DND-41 (cell line): ENCODE measurements around the gene AJM1.

Source experiments
- ATAC-seq: fragments of 200-7000 bp; cut with Tn5 transposase; 3 replicates; pipeline ENCODE4 v1.9.1; 2021; ENCODE audit warnings: low read depth; ENCODE audit not compliant: insufficient read depth
- DNase-seq: peaks from one replicate; pipeline ENCODE4 v3.0.0-alpha.2; 2020
- H2AFZ ChIP-seq: 2 replicates; pipeline ENCODE4 v1.6.0; 2012; ENCODE audit warnings: low read depth, low read length
- H3K27ac ChIP-seq: 2 replicates; pipeline ENCODE4 v1.5.1; 2012; ENCODE audit warnings: low read length, inconsistent platforms
- H3K27me3 ChIP-seq: fragments of 200-600 bp; sonication (generic); 2 replicates; pipeline ENCODE4 v1.6.0; 2012; ENCODE audit warnings: low read length, mild to moderate bottlenecking, inconsistent platforms; ENCODE audit not compliant: insufficient read depth, poor library complexity
- H3K36me3 ChIP-seq: 2 replicates; pipeline ENCODE4 v1.5.1; 2012; ENCODE audit warnings: low read length, inconsistent platforms; ENCODE audit not compliant: insufficient read depth
- H3K4me1 ChIP-seq: 2 replicates; pipeline ENCODE4 v1.5.1; 2012; ENCODE audit warnings: mild to moderate bottlenecking, low read length; ENCODE audit not compliant: insufficient read depth
- H3K4me2 ChIP-seq: 2 replicates; pipeline ENCODE4 v1.6.0; 2012; ENCODE audit warnings: mild to moderate bottlenecking, moderate library complexity, low read length, inconsistent platforms; ENCODE audit not compliant: insufficient read depth
- H3K4me3 ChIP-seq, 2 experiments: fragments of 200-600 bp in 1 of 2; shearing (Covaris generic) in 1 of 2; 2 replicates each; pipeline ENCODE4 v1.5.1; 2012 to 2016; ENCODE audit warnings: inconsistent platforms in 2 of 2, low read length in 2 of 2, mild to moderate bottlenecking in 2 of 2, low read depth in 1 of 2, moderate library complexity in 1 of 2
- H3K79me2 ChIP-seq: 2 replicates; pipeline ENCODE4 v1.6.0; 2012; ENCODE audit warnings: low read length, inconsistent platforms; ENCODE audit not compliant: insufficient read depth
- H3K9ac ChIP-seq: 2 replicates; pipeline ENCODE4 v1.6.0; 2012; ENCODE audit warnings: low read depth, mild to moderate bottlenecking, inconsistent platforms, low read length, moderate library complexity
- H3K9me3 ChIP-seq: 2 replicates; pipeline ENCODE4 v1.5.1; 2012; ENCODE audit warnings: low read length, moderate library complexity, mild to moderate bottlenecking, inconsistent platforms; ENCODE audit not compliant: insufficient read depth, severe bottlenecking
- H4K20me1 ChIP-seq: 2 replicates; pipeline ENCODE4 v1.6.0; 2012; ENCODE audit warnings: low read length; ENCODE audit not compliant: insufficient read depth
- EZH2 ChIP-seq: IDR thresholded peaks from 3 replicates; pipeline ENCODE4 v1.6.1; 2012; ENCODE audit warnings: borderline replicate concordance, low read depth, mild to moderate bottlenecking, moderate library complexity, low read length, inconsistent platforms; ENCODE audit not compliant: severe bottlenecking
- TF ChIP-seq, protein P1 (sequence below): IDR thresholded peaks from 2 replicates; pipeline ENCODE4 v1.5.1; 2012; ENCODE audit warnings: borderline replicate concordance, low read length, moderate library complexity, mild to moderate bottlenecking; ENCODE audit not compliant: poor library complexity, severe bottlenecking; ENCODE audit errors: extremely low read depth

AJM1 gene

DNA sequence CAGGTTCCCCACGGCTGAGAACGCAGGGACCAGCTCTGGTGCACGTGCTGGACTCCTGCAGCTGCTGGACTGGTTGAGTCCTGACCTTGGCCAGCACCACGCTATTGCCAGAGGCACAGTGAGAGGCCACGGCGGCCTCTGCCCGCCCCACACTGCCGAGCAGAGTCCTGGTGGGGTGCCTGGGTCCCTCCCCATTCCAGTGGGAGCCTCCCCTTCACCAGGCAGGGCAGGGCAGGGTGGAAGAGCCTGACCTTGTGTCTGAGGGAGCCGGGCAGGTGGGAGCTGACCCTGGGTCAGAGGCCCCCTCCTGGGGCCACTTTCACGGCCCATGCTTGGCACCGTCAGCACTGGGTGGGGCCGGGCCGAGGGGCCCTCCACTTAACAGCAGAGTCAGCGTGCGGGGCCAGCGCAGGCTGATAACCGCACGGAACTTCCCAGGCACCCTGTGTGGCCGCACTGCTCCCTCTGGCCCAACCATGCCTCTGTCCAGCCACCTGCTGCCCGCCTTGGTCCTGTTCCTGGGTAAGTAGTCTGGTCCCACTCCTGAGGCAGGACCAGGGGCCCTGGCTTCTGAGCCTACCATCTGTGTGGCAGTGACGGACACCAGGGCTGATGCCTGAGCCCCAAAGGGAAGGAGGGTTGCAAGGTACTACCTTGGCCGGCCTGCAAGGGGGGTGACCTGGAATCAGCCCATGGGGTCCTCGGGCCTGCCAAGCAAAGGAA, 9.8 kb downstream of the AJM1 start, which contains the start of gene MAMDC4:
Gene MAMDC4 (plus strand): TSS at position 406 of the 723 bp plus-strand sequence. CDS start 71 bp downstream, at position 477.
- peaks cover 6% of the 10 kb centered on the region for H3K79me2 ChIP-seq
- H3K4me3 ChIP-seq: no peak within 1 kb of the TSS
- peaks cover 15% of the 10 kb centered on the region for H4K20me1 ChIP-seq
- H3K9me3 ChIP-seq: no peaks in the 10 kb centered on the region
- TF ChIP-seq EZH2: no peak
- TF ChIP-seq, protein P1, sequence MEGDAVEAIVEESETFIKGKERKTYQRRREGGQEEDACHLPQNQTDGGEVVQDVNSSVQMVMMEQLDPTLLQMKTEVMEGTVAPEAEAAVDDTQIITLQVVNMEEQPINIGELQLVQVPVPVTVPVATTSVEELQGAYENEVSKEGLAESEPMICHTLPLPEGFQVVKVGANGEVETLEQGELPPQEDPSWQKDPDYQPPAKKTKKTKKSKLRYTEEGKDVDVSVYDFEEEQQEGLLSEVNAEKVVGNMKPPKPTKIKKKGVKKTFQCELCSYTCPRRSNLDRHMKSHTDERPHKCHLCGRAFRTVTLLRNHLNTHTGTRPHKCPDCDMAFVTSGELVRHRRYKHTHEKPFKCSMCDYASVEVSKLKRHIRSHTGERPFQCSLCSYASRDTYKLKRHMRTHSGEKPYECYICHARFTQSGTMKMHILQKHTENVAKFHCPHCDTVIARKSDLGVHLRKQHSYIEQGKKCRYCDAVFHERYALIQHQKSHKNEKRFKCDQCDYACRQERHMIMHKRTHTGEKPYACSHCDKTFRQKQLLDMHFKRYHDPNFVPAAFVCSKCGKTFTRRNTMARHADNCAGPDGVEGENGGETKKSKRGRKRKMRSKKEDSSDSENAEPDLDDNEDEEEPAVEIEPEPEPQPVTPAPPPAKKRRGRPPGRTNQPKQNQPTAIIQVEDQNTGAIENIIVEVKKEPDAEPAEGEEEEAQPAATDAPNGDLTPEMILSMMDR: no peak
- no peak within 1 kb of the TSS for H3K4me2 ChIP-seq
- no peak within 1 kb of the TSS for H3K27ac ChIP-seq
- no peaks in the 10 kb centered on the region for H3K27me3 ChIP-seq
- no peak for ATAC-seq
- no peak within 1 kb of the TSS for H3K9ac ChIP-seq
- DNase-seq: no peak
- peaks cover 18% of the 10 kb centered on the region for H3K4me1 ChIP-seq
- peaks cover 23% of the 10 kb centered on the region for H3K36me3 ChIP-seq
- no peak within 1 kb of the TSS for H2AFZ ChIP-seq

- Histone ChIP-seq H3K4me1 (peaks cover 12% of the 10 kb centered on the region), H3K9ac (no peak overlapping the region), H2AFZ (no peak overlapping the region), H3K4me2 (no peak overlapping the region), H4K20me1 (peaks cover 15% of the 10 kb centered on the region), H3K9me3 (no peaks in the 10 kb centered on the region), H3K27me3 (no peaks in the 10 kb centered on the region), H3K79me2 (peaks cover 3% of the 10 kb centered on the region), H3K27ac (no peak overlapping the region), H3K36me3 (peaks cover 23% of the 10 kb centered on the region), H3K4me3 (no peak overlapping the region)
- no peak for TF ChIP-seq EZH2
- TF ChIP-seq, protein P1: no peak
- ATAC-seq: no peak
- no peak for DNase-seq
These were observed 10.7 kb downstream of the AJM1 start for GRCh38 chr9:136852664-136853595.

DNA sequence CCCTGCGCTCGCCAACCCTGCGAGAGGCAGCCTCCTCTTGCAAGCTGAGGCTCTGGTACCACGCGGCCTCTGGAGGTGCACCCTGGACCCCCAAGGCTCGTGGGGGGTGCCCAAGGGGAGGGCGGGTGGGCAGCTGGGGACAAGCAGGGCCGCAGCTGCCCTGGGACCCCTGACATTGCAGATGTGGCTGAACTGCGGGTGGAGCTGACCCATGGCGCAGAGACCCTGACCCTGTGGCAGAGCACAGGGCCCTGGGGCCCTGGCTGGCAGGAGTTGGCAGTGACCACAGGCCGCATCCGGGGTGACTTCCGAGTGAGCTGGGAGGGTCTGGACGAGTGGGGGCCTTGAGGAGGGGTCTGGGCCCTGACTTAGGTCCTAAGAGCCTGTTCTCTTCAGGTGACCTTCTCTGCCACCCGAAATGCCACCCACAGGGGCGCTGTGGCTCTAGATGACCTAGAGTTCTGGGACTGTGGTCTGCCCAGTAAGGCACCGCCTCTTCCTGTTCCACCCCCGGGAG, 11.4 kb downstream of the AJM1 start:
- peaks cover 19% of the 10 kb centered on the region for H3K36me3 ChIP-seq
- DNase-seq: no peak
- H3K27ac ChIP-seq: no peak overlapping the region
- H3K4me1 ChIP-seq: peaks cover 10% of the 10 kb centered on the region
- no peak for ATAC-seq
- H3K27me3 ChIP-seq: no peaks in the 10 kb centered on the region
- H4K20me1 ChIP-seq: peaks cover 22% of the 10 kb centered on the region
- H3K4me3 ChIP-seq: no peak overlapping the region
- H3K9ac ChIP-seq: no peak overlapping the region
- H3K79me2 ChIP-seq: no peaks in the 10 kb centered on the region
- TF ChIP-seq, protein P1: no peak
- no peak for TF ChIP-seq EZH2
- H3K9me3 ChIP-seq: no peaks in the 10 kb centered on the region
- H3K4me2 ChIP-seq: no peak overlapping the region
- H2AFZ ChIP-seq: no peak overlapping the region
